Neural progenitor cell (in vitro differentiated cells): ENCODE measurements around the gene SYNCRIP. TPM values are rescaled to one million over a fixed set of nuclear protein-coding genes. Genes with fewer than 3 reads are reported as not detected.

Experiments used
- DNase-seq: peaks from one replicate; pipeline ENCODE4 v3.0.0-alpha.2; 2016; ENCODE audit warnings: low spot score
- H2AFZ ChIP-seq: fragments of 200-600 bp; sonication (generic); replicated peaks from 2 replicates; pipeline ENCODE4 v1.6.1; 2016; ENCODE audit warnings: antibody characterized with exemption
- H3F3A ChIP-seq: fragments of 200-600 bp; sonication (generic); 2 replicates; pipeline ENCODE4 v1.6.1; 2016; ENCODE audit warnings: antibody characterized with exemption, low read depth
- H3K27ac ChIP-seq: fragments of 200-600 bp; sonication (generic); 2 replicates; pipeline ENCODE4 v1.5.1; 2016; ENCODE audit warnings: mild to moderate bottlenecking
- H3K27me3 ChIP-seq: fragments of 200-600 bp; sonication (generic); 2 replicates; pipeline ENCODE4 v1.6.1; 2016; ENCODE audit warnings: mild to moderate bottlenecking, moderate library complexity
- H3K36me3 ChIP-seq: fragments of 200-600 bp; sonication (generic); 2 replicates; pipeline ENCODE4 v1.5.1; 2016
- H3K4me1 ChIP-seq: fragments of 200-600 bp; sonication (generic); 2 replicates; pipeline ENCODE4 v1.6.1; 2016; ENCODE audit warnings: mixed run types
- H3K4me2 ChIP-seq: fragments of 200-600 bp; sonication (generic); 2 replicates; pipeline ENCODE4 v1.6.1; 2016
- H3K4me3 ChIP-seq: fragments of 200-600 bp; sonication (generic); 2 replicates; pipeline ENCODE4 v1.5.1; 2016
- H3K79me2 ChIP-seq: fragments of 200-600 bp; sonication (generic); 2 replicates; pipeline ENCODE4 v1.6.1; 2016; ENCODE audit warnings: low read depth
- H3K9ac ChIP-seq: fragments of 200-600 bp; sonication (generic); 2 replicates; pipeline ENCODE4 v1.6.1; 2016
- H3K9me3 ChIP-seq: fragments of 200-600 bp; sonication (generic); 2 replicates; pipeline ENCODE4 v1.5.1; 2016; ENCODE audit warnings: low read depth
- H4K20me1 ChIP-seq: fragments of 200-600 bp; sonication (generic); 2 replicates; pipeline ENCODE4 v1.6.1; 2016; ENCODE audit warnings: low read depth
- H3K27ac Mint-ChIP-seq: 3 replicates; pipeline ENCODE4 v1.8.0; 2021; ENCODE audit warnings: mixed read lengths
- H3K27me3 Mint-ChIP-seq: 2 replicates; pipeline ENCODE4 v1.8.0; 2022; ENCODE audit warnings: low read depth, mild to moderate bottlenecking, inconsistent platforms, moderate library complexity, mixed read lengths; ENCODE audit not compliant: insufficient read depth
- H3K36me3 Mint-ChIP-seq: 3 replicates; pipeline ENCODE4 v1.8.0; 2021; ENCODE audit warnings: mixed read lengths
- H3K4me1 Mint-ChIP-seq: 3 replicates; pipeline ENCODE4 v1.8.0; 2021; ENCODE audit warnings: mixed read lengths
- H3K4me3 Mint-ChIP-seq: 3 replicates; pipeline ENCODE4 v1.8.0; 2021; ENCODE audit warnings: mild to moderate bottlenecking, moderate library complexity, mixed read lengths
- H3K9me3 Mint-ChIP-seq: 3 replicates; pipeline ENCODE4 v1.8.0; 2020; ENCODE audit warnings: mixed read lengths
- CTCF ChIP-seq: fragments of 200-600 bp; sonication (generic); IDR thresholded peaks from 2 replicates; pipeline ENCODE4 v1.5.1; 2017; ENCODE audit warnings: antibody characterized with exemption, mild to moderate bottlenecking
- EZH2 ChIP-seq: fragments of 200-600 bp; sonication (generic); IDR thresholded peaks from 2 replicates; pipeline ENCODE4 v1.6.1; 2017; ENCODE audit warnings: antibody characterized with exemption, mild to moderate bottlenecking, moderate library complexity
- EZH2phosphoT487 ChIP-seq: fragments of 200-600 bp; sonication (generic); IDR thresholded peaks from 2 replicates; pipeline ENCODE4 v1.6.1; 2017; ENCODE audit warnings: antibody characterized with exemption
- total RNA-seq: library from RNA; depleted of rRNA; stranded (reverse); fragments of >200 nt; gene quantifications from 2 replicates; pipeline ENCODE4 v1.2.3, GENCODE V29; 2015; ENCODE audit warnings: low replicate concordance

SYNCRIP gene
- total RNA-seq, 1 donor from 2014 or later, result 150 TPM

DNA sequence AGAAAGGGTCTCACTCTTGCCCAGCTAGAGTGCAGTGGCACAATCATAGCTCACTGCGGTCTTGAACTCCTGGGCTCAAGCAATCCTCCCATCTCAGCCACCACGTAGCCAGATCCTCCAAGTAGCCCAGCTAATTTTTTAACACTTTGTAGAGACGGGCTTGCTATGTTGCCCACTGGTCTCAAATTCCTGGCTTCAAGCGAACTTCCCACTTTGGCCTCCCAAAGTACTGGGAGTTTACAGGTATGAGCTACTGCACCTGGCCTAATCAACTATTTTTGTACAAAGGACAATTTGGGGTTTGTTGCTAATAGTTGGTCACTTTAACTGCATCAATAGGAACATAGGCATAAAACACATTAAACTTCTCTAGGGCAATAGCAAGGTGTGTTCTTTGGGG lies 29.9 kb upstream of the SYNCRIP start:
- H3F3A ChIP-seq, result peaks cover 71% of the 10 kb centered on the region
- peaks cover 6% of the 10 kb centered on the region for H3K36me3 ChIP-seq
- no peaks in the 10 kb centered on the region for H3K9me3 Mint-ChIP-seq
- no peak overlapping the region for H3K4me3 Mint-ChIP-seq
- H3K27ac ChIP-seq, result no peak overlapping the region
- DNase-seq, result no peak
- no peak overlapping the region for H3K4me2 ChIP-seq
- no peak overlapping the region for H3K4me3 ChIP-seq
- H2AFZ ChIP-seq, result no peak overlapping the region
- peaks cover 18% of the 10 kb centered on the region for H3K4me1 ChIP-seq
- H3K36me3 Mint-ChIP-seq, result peaks cover 39% of the 10 kb centered on the region
- H3K27ac Mint-ChIP-seq, result no peak overlapping the region
- TF ChIP-seq EZH2phosphoT487 (no peak), EZH2 (no peak), CTCF (no peak)
- H3K79me2 ChIP-seq, result peaks cover 58% of the 10 kb centered on the region
- no peak overlapping the region for H3K9ac ChIP-seq
- peaks cover 4% of the 10 kb centered on the region for H3K27me3 Mint-ChIP-seq
- H3K4me1 Mint-ChIP-seq, result peaks cover 40% of the 10 kb centered on the region
- no peaks in the 10 kb centered on the region for H3K9me3 ChIP-seq
- H4K20me1 ChIP-seq, result peaks cover 67% of the 10 kb centered on the region
- no peaks in the 10 kb centered on the region for H3K27me3 ChIP-seq

DNA sequence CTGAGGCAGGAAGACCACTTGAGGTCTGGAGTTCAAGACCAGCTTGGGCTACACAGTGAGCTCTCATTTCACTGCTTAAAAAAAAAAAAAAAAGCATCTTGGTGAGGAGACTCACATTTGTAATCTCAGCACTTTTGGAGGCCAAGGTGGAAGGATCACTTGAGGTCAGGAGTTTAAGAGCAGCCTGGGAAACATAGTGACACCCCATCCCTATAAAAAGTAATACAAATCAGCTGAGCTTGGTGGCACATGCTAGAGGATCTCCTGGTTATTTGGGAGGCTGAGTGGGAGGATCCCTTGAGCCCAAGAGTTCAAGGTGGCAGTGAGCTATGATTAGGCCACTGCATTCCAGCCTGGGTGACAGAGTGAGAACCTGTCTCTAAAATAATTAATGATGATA lies 29.4 kb upstream of the SYNCRIP start:
- peaks cover 40% of the 10 kb centered on the region for H3K4me1 Mint-ChIP-seq

DNA sequence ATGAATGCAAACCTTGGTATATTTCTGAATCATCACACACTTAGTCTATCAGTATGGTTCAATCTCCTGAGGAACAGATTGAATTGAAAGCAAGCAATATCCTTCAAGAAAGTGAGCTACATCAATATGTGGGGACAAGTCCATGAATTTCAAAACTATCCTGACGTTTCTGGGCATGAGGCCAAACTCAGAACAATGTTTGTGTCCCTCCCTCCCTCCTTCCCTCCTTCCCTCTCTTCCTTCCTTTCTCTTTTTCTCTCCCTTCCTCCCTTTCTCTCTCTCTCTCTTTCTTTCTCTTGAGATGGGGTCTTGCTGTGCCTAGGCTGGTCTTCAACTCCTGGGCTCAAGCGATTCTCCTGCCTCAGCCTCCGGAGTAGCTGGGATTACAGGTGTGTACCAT lies 27.9 kb upstream of the SYNCRIP start:
- Histone ChIP-seq H2AFZ (no peak overlapping the region), H3K27ac (peak overlapping the region; percentile 59), H3K79me2 (peaks cover 37% of the 10 kb centered on the region), H3K27me3 (no peaks in the 10 kb centered on the region), H3K4me3 (no peak overlapping the region), H4K20me1 (peaks cover 47% of the 10 kb centered on the region), H3K9me3 (no peaks in the 10 kb centered on the region), H3K4me2 (no peak overlapping the region), H3K4me1 (peaks cover 11% of the 10 kb centered on the region), H3F3A (peaks cover 51% of the 10 kb centered on the region), H3K9ac (no peak overlapping the region), H3K36me3 (no peaks in the 10 kb centered on the region)
- H3K9me3 Mint-ChIP-seq, result no peaks in the 10 kb centered on the region
- no peak overlapping the region for H3K4me3 Mint-ChIP-seq
- peaks cover 27% of the 10 kb centered on the region for H3K4me1 Mint-ChIP-seq
- no peak for DNase-seq
- H3K27me3 Mint-ChIP-seq, result peaks cover 4% of the 10 kb centered on the region
- H3K36me3 Mint-ChIP-seq, result peaks cover 34% of the 10 kb centered on the region
- no peak for TF ChIP-seq EZH2phosphoT487
- TF ChIP-seq CTCF, result no peak
- TF ChIP-seq EZH2, result no peak
- no peak overlapping the region for H3K27ac Mint-ChIP-seq

More for the DNA sequence above, 29.4 kb upstream of the SYNCRIP start:
- Mint-ChIP-seq H3K27me3 (peaks cover 4% of the 10 kb centered on the region), H3K4me3 (no peak overlapping the region), H3K9me3 (no peaks in the 10 kb centered on the region), H3K27ac (no peak overlapping the region), H3K36me3 (peaks cover 39% of the 10 kb centered on the region)
- Histone ChIP-seq H3K79me2 (peaks cover 52% of the 10 kb centered on the region), H3K27me3 (no peaks in the 10 kb centered on the region), H3K4me3 (no peak overlapping the region), H3K4me1 (peaks cover 18% of the 10 kb centered on the region), H2AFZ (no peak overlapping the region), H3K27ac (no peak overlapping the region), H3K9me3 (no peaks in the 10 kb centered on the region), H3K4me2 (no peak overlapping the region), H3F3A (peaks cover 65% of the 10 kb centered on the region), H3K9ac (no peak overlapping the region), H4K20me1 (peaks cover 61% of the 10 kb centered on the region), H3K36me3 (peaks cover 6% of the 10 kb centered on the region)
- no peak for DNase-seq
- no peak for TF ChIP-seq EZH2phosphoT487
- no peak for TF ChIP-seq CTCF
- no peak for TF ChIP-seq EZH2
